Occipital lobe (tissue), 2 donors: ENCODE measurements around the gene MITF. TPM values are rescaled to one million over a fixed set of nuclear protein-coding genes. Genes with fewer than 3 reads are reported as not detected.
"Not testable (repeated sequence)": the region's sequence is repeated elsewhere in the genome, so short reads cannot be mapped to it uniquely, and the experiment has no call there.

Experiments
- DNase-seq: peaks from one replicate; lab custom pipeline; 2025; lab: John Stamatoyannopoulos, UW
- total RNA-seq: library from RNA; depleted of rRNA; stranded (reverse); fragments of >200 nt; gene quantifications from one replicate; pipeline ENCODE4 v1.2.3, GENCODE V29; 2014

Gene MITF
- total RNA-seq, 1 donor from 2014 or later: 2.7 TPM

DNA sequence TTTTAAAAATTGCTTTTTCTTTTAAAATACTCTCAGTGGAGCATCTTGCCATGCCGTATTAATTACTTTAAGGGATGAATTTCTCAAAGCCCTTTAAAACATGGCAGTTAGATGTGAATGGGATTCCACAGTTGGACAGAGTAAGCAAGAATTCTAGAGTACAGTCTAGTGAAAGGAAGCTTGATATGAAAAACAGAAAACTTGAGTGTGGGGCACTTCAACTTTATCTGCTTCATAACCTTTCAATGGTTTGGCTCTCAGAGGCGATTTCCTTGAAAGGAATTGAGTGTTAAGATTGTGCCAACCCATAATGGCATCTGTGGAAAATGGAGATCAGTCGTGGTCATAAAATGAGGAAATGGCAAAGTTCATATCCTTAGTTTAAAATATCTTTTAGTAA is 132.6 kb downstream of the MITF start:
- no peak for DNase-seq

DNA sequence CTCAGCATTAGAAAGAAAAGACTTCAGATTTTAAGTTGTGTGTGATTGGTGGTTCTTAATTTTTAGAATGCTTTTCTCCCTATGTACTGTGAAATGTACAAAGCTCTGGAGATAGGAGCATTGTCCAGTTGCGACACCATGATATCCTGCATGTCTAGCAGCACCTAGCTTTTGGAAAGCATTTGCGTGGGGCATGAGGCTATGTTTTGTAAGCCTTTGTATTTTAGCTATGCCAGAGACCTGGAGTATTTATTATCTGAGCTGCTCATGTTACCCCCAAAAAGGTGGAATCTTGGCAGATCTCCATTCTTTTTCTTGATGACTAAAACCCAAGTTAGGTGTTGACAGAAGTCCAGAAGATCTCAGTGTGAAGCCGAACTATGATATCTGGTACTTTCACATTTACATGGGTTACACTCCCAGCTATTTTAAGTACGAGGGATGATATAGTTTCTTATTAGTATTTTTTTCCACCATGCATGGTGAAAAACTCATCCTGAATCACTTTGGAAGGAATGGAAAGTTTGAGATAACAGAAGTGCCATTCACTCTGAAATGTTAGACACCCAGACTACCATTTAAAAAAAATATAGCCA is 133.6 kb downstream of the MITF start:
- DNase-seq: no peak

DNA sequence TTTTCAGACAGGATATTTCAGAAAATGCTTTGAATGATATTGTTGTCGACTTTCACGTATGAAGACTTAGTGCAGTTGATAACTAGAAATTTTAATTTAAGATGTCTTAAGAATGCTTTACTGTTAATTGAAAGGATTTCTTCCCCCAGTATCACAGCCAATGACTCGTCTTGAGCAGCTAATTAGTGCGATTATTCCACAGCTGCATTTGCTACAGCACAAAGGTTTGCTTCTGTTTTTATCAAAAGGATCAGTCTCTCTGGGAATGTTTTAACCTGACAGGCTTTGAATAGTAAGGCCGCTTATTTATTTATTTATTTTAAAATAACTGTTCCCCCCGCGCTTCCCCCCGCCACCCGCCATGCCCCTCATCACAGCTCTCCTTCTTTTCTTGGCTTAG is 136.8 kb downstream of the MITF start:
- no peak for DNase-seq

DNA sequence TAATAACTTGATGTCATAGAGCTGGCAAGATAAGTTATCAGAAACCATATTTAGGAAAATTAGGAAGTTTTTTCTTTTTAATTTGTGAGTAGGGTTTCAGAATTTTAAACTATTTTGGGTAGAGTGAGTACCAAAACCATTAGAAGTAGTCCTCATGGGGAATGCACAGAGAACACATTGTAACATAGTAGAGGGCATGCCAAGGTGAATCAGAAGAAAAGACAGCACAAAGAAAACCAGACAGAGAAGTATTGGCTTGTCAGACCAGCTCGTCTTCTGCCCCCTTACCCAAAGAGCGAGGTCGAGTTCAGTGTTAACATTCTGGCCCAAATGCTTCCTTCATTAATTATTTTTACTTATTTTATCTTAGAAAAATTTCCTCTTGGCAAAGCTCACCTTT is 139.0 kb downstream of the MITF start:
- DNase-seq: no peak

DNA sequence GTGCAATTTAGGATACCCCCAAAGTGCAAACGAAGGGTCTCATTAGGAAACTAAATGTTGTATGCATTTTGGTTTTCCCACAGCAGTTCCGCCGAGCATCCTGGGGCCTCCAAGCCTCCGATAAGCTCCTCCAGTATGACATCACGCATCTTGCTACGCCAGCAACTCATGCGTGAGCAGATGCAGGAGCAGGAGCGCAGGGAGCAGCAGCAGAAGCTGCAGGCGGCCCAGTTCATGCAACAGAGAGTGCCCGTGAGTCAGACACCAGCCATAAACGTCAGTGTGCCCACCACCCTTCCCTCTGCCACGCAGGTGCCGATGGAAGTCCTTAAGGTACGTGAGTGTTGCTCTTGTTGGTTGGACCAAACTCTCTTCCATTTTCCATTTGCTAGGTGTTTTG is 139.8 kb downstream of the MITF start:
- no peak for DNase-seq

DNA sequence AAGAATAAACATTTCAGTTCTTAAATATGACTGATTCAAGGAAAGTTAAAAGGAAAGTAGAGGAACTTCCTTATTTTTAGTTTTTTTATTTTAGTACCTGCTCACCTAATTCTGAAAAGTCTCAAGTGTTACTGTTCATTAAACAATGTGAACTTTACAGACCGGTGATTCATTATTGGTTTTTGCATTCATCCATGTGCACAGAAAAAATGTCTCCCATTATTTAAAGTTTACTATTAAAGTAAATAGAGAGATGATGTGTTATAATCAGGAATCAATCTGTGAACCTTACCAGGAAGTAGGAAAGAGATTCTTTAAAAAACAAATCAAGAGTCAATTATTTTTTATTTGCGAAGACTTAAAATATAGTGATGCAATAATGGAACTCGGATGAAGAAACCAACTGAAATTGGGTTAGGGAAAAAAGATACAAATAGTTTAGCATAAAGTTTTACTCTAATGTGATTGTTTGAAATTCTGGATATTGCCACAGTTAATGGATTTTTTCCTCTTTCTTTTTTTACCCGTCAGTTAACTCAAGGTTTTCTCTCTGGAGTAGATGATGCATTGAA is 140.9 kb downstream of the MITF start:
- no peak for DNase-seq

DNA sequence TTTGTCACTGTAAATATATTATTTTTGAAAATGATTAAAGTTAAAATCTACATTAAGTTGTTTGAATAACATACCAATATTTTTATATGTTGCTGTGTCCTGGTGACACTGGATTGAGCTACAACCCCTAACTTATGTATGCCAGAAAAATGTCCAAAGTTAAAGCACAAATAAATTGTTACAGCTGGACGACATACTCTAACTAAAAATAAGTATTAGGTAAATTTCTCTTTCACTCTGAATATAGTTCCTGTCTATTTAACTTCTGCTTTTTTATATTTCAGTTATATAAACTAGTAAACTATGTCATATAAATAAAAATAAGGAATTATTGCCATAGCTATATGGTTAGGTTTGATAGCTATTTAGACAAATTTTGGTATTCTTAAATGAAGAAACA is 141.8 kb downstream of the MITF start:
- DNase-seq: no peak

DNA sequence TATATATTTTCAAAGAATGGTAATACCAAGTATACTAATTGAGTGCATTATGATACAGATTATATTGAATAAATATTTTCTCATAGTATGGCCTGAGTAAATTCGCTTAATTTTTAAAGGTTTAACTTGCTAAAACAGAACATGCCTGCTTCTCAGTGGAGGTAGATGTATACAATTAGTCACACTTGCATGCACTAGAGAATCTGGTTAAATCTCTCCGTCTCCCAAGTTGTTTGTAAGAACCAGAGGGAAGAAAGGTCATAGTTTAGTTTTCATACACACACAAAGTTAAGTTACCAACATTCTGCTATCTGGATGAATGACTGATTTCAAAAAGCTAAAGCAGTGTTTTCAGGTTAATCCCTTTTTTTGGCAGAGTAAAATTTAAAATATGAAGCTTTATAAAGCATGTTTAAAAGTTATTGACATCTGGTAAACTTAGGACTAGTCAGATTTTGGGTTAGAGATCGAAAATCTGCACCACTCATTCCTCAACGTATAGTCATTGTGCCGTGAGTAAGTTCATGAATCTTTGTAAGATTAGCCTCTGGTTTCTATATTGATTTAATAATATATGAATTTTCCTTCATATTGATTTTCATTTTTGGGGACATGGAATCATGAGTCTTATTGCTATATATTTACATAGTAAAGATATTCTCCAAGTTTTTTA is 142.6 kb downstream of the MITF start:
- no peak for DNase-seq

DNA sequence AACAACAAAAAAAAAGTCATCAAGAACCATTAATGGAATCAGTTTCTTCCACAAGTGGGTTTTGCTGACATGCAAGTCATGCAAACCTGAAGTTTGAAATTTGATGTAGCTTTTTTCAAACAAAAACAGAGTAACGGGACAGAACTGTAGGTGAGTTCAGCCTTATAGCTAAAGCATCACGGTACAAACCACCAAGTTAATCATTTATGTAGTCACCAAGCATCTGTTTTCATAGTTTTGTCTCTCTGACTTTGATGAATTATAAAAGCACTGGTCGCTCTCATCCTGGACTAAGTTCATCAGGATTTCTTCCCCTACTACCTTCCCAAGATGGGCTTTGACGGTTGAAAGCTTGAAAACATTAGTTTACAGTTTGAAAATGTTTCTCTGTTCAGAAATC is 143.3 kb downstream of the MITF start:
- no peak for DNase-seq

DNA sequence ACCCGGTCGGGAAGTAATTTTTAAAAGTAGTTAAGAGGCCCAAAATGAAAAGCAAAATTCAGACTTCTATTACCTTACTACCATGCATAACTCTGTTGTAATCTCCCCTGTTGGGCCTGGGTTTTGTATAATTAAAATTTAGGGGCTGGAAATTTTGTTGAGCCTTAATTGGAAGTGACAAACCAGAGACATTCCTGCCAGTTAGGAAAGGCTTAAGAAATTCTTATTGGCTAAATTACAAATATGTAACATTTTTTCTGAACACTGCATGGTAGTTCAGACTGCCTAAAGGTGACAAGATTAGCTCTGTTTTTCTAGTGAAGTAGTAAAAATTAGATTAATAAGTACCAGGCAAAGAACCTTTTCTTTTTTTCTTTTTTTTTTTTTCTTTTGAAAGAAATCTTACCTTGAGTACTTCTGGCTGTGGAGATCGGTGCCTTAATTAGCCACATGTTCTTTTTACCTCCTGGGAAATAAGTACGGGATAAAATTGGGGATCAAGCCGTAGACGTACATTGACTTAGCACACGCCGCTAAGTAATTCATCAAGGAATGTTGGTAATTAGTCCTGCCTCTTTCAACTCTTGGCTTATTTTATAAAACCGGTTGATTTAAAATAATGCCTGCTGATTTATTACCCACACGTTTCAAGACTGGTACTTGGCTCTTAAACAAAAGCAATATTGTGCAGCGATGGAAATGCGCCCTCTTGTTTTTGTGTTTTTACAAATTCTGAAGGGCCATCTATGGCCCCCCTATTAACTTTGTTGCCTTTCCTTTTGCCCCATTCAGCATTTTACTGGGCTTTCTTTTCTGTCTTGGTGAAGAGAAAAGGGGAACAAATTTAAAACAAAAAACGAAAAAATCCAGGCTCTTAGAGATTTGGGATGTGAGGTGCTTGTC is 149.0 kb downstream of the MITF start:
- DNase-seq: no peak

DNA sequence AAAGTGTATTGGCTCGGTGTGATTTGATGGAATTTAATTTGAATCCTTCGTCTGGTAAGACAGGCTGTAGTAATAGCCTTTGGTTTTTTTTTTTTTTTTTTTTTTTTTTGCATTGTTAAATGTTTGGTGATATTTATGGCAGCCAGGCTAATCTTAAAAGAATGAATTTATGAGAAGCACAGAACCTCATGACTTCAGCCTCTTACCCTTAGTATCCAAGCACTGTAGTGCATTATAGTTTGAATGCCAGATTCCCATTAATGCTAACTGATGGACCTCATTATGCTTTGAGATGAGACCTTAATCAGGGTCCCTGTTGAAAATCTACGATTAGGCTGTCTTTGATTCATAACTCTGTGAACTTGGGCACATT is 149.7 kb downstream of the MITF start:
- DNase-seq: no peak

DNA sequence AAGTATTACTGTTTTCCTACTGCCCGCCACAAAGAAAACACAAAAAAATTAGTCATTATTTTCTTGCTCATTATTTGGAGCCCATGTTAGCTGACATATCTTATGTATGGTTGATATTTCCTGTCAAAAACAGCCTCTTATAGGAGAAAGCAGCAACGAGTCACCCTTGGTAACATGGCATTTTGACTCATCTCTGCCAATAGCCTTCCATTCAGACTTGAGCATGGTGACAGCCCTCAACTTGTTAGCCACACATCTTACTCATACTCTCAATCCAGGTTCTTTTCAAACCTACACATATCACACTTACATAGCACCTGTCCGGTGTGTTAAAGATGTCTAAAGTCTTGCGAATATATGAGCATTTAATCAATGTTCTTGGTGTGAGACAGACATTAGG is 150.8 kb downstream of the MITF start:
- no peak for DNase-seq

DNA sequence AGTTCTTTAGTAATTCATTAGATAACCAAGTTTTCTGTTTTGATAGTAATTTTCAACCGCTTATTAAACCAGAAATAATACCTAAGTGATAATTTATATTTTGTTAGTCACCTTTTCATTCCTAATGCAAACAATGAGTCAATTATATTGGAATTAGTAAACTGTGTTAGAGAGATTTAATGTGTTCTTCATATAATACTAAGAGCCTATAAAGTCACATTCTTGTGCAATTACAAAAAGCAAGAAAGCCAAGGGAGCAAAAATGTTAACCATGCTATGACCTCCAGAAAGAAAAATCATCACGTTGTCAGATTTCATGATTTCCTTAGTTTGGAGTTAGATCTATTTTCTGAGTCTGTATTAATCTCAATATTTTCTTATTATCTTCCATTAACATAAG is 151.4 kb downstream of the MITF start:
- no peak for DNase-seq

DNA sequence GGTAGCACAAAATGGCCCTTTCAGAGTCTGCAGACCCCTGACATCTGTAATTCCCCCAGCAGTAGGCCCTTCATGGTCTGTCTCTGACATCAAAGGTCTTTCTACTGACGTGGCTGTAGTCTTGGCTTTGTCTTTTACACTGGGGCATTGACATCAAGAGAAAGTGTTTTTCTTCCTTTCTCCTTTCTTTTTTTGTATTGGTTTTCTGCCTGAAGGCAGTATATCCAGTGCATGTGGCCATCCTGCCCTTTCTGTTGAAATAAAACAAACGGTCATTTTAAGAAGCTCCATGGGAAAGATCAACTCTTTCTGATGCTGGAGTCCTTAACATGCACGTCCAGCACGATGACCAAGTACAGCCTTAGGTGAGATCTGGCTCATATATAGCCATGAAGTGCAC is 153.4 kb downstream of the MITF start:
- no peak for DNase-seq

DNA sequence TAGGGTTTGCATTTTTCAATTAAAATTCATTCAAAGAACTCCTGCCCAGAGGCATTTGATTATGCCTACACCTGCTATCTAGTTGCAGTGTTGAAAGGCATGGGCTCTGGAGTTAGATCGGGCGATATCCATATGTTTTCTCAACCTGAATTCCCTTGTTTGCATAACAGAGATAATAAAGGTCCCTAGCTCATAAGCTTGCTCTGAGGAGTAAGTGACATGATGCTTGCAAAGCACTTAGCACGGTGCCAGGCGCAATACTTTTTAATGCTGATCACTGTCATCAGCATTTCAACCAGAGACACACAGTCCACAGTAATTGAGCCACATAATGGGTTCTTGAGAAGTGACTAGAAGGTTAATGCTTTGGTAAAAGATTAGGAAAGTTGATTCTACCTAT is 154.0 kb downstream of the MITF start:
- DNase-seq: no peak

DNA sequence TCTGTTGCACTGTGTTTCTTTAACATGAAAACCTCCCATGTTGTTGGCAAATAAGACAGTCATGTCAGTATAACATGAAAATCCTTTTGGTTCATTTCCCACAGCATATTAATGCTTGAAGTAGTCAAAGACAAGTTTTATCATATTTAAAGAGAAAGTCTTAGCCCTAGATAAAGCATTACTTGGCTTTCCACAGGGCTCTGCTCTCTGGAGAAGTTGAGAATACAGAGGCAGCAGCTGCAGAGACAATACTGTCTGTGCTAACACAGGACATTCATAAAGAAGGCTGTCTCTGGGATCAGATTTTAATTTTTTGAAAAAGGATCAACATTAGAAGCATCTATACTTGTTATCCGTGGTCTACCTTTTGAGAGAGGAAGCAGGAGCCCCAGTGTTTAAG is 156.8 kb downstream of the MITF start:
- no peak for DNase-seq

DNA sequence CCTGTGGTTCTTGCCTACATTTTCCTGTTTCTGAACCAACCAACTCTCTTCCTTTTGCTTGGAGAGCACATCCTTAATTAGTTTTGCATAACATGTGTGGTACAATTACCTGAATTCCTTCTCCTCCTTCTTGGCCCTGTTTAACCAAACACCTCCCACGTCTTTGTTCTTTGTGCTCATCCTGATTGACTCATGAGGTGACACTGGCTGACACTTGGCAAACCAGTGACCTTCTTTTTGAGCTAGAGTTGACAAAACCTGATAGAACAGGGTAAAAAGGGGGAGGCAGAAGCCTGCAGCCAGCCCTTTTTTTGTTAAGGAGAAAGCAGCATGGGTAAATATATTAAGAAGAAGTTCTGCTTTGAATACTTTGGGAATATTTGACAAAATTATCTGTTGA is 161.1 kb downstream of the MITF start:
- DNase-seq: no peak

DNA sequence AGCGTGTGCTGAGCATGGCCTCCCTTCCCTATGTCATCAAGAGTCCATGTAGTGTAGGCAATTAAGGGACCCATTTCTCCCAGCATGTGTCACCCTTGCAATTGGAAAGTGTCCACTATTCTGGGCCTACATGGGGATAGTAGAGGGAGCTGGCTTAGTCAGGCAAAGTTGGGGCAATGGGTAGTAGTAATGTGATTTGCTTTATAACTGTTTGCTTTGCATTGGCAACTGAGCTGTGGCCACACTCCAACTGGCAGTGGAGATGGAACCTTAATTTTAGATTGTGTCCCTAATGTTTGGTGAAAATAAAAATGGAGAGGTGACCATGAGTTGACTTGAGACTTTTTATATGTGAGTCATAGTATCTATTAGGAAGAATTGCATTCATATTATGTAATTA is 162.5 kb downstream of the MITF start:
- no peak for DNase-seq

DNA sequence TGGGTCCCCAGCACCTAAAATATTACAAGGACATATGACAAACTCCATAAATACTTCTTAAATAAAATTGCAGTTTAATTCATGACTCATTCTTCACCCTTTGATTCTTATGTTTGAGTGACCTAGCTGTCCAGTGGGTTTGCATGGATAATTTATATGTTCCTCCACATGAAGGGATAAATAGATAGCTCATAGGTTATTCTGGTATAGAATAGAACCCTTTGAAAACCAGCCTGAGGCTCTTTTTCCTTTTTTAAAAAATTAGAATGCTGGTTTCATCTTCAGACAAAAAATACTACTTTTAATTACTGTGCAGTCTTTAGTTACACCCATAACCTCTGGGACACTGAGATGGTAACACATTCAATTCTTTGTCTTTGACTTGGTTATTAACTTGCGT is 163.1 kb downstream of the MITF start:
- no peak for DNase-seq

DNA sequence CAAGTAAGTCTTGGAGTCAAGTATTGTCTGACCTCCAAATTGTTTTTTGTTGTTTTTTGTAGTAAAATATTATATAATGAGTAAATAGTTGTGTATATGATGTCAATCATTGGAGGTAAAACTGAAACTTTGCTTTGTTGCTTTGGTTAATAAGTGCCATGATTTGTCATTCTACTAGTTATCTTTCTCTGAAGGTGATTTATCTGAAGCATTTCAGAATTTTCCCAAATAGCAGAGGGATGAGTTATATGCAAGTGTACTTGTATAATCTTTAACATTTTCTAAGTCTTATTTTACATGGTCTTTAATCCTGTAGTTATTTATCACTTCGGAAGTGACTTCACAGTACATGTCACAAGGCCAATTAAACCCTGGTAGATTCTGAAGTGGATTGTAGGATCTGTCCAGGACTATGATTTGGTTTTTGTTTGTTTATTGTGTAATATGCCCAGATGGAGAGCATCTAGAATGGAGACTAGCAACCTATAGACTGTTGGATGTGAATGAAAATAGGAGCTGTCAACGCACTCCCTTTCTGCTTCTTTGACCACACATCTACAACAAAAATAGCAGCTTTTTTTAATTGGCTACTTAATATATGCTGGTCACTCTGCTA is 167.2 kb downstream of the MITF start:
- DNase-seq: no peak

DNA sequence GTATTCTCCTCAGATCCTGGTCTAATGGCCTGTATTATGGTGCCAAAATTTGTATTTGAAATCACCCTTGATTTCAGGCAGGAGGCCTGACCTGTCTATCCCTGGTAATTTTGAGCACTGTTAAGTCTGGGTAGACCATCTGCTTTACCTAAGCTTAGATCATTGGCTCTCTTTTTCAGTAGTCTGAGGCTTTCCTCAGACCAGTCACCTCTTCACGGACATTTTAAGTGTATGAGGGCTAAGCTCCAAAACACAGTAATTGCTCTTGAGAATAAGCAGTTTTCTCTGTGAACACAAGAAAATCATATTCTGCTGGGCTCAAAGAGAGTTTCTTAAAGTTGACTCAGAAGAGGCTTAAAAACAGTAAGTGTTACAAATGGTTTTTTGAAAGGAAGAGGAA is 168.3 kb downstream of the MITF start:
- no peak for DNase-seq

DNA sequence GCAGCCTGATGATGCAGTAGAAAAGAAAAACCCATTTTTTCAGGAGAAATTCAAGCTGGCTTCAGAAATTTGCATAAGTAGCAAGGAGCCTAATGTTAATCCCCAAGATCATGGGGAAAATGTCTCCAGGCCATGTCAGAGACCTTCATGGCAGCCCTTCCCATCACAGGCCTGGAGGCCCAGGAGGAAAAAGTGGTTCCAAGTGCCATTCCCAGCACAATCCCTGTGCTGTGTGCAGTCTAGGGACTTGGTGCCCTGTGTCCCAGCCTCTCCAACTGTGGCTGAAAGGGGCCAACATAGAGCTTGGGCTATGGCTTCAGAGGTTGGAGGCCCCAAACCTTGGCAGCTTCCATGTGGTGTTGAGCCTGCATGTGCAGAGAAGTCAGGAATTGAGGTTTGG is 170.6 kb downstream of the MITF start:
- DNase-seq: not testable (repeated sequence)
